Activated CD8-positive, alpha-beta memory T cell treated with anti-CD3 and anti-CD28 coated beads, Interleukin-2, amount 10 ng/mL, durations not matched to agents 7 days and 5 days (primary cell): ENCODE results near the gene S100A6. TPM values are rescaled to one million over a fixed set of nuclear protein-coding genes. Genes with fewer than 3 reads are reported as not detected.

ENCODE experiments used
- ATAC-seq: fragments of 150-1000 bp; cut with Tn5 transposase; one replicate; pipeline ENCODE4 v1.10.0; 2021; ENCODE audit warnings: moderate library complexity
- CTCF ChIA-PET: fragments of 350-600 bp; sonication (Branson Sonifier 250); formaldehyde crosslinking; loops from one replicate; lab custom pipeline; 2021; ENCODE audit warnings: antibody characterized with exemption; lab: Charles Lee
- DNase-seq: peaks from one replicate; pipeline ENCODE4 v3.0.0-alpha.2; 2020
- H3K27ac Mint-ChIP-seq: one replicate; pipeline ENCODE4 v1.8.0; 2021; ENCODE audit warnings: mild to moderate bottlenecking, mixed read lengths
- H3K27me3 Mint-ChIP-seq: one replicate; pipeline ENCODE4 v1.8.0; 2021; ENCODE audit warnings: mixed read lengths
- H3K36me3 Mint-ChIP-seq: one replicate; pipeline ENCODE4 v1.8.0; 2021; ENCODE audit warnings: mild to moderate bottlenecking, mixed read lengths
- H3K4me1 Mint-ChIP-seq: one replicate; pipeline ENCODE4 v1.8.0; 2021; ENCODE audit warnings: mixed read lengths
- H3K4me3 Mint-ChIP-seq: one replicate; pipeline ENCODE4 v1.8.0; 2021; ENCODE audit warnings: mild to moderate bottlenecking, moderate library complexity, mixed read lengths
- H3K9me3 Mint-ChIP-seq: one replicate; pipeline ENCODE4 v1.8.0; 2022; ENCODE audit warnings: low read depth, mixed read lengths
- total RNA-seq, 2 experiments: library from RNA; stranded (reverse); gene quantifications; one replicate each; pipeline ENCODE4 v1.2.3, GENCODE V29; 2021

Gene S100A6
- total RNA-seq, 2 experiments from 2014 or later, result 386 to 543 TPM

DNA sequence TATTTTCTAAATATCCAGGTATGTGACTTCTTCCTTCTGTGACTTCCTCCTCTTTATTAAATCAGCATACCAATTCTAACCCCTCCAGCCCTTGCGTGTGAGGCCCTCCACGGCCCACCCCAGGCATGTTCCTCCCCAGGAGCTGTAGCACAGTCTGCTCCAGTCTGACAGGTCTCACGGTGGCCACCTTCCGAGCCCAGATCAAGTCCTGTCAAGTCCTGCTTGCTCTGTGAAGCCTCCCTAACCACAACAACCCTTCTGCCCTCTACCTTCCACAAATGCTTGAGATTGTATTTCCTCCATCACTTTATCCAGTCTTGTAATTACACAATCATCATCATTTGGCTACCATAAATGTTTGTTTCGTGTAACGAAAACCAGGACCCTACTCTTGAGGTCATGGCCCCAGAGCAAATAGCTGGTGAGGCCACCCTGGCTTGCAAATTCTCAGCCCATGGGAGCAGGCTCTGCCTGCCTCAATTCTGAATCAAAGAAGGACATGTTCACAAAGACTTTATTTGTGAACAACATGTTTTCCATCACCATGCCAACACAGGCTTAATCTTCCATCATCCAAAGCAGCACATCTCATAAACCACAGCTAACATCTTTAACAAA is 42.3 kb downstream of the S100A6 start:
- Mint-ChIP-seq H3K27ac (no peak overlapping the region), H3K4me3 (no peak overlapping the region)

DNA sequence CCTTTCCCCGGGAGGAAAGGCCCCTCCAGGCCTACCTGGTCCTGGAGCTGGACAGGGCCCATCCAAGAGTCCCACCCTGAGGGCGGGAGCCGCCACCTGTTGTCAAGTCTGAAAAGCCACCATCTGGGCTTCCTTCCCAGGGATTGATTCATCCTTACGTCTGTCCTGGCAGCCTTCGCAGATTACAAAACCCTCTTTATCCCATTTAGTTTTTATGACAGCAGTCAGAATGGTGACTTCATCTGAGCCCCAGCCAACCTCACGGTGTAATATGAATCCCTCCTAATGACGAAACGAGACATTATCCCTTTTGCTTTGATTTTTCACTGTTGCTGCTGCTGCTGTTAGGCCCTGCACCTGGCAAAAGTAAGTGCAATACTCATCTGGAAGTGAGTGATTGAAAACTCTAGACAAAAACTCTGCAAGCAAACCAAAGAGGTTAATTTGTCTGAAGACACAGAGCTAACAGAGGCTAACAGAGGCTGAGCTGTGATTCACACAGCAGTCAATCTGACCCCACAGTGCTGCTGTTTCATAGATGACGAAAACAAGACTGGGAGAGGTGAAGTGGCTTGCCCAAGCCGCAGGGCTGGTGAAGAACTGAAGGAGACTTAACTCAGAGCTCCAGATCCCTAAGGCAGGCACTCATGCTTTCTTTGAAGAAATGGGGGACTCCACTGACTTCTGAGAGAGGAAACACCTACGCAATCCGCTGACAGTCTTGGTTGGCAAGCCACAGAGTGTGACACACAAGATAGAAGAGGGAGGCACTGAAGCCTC is 45.3 kb downstream of the S100A6 start:
- CTCF ChIA-PET, result no interaction called here
- H3K9me3 Mint-ChIP-seq, result no peaks in the 10 kb centered on the region
- DNase-seq (no peak), ATAC-seq (no peak)
- H3K4me3 Mint-ChIP-seq, result no peak overlapping the region
- H3K27me3 Mint-ChIP-seq, result peaks cover 11% of the 10 kb centered on the region
- no peaks in the 10 kb centered on the region for H3K4me1 Mint-ChIP-seq
- H3K27ac Mint-ChIP-seq, result no peak overlapping the region
- H3K36me3 Mint-ChIP-seq, result no peaks in the 10 kb centered on the region

More for the DNA sequence above, 42.3 kb downstream of the S100A6 start:
- ATAC-seq, result no peak
- H3K36me3 Mint-ChIP-seq, result no peaks in the 10 kb centered on the region
- no peaks in the 10 kb centered on the region for H3K9me3 Mint-ChIP-seq
- H3K27me3 Mint-ChIP-seq, result peaks cover 16% of the 10 kb centered on the region
- no peaks in the 10 kb centered on the region for H3K4me1 Mint-ChIP-seq
- CTCF ChIA-PET, result interaction anchor here (1.2 to 8.2 kb wide), 7 partner anchors 8 to 140 kb away, joined by 3 to 126 read pairs (median 11); partner anchors contain the start of gene S100A9
- DNase-seq, result no peak

DNA sequence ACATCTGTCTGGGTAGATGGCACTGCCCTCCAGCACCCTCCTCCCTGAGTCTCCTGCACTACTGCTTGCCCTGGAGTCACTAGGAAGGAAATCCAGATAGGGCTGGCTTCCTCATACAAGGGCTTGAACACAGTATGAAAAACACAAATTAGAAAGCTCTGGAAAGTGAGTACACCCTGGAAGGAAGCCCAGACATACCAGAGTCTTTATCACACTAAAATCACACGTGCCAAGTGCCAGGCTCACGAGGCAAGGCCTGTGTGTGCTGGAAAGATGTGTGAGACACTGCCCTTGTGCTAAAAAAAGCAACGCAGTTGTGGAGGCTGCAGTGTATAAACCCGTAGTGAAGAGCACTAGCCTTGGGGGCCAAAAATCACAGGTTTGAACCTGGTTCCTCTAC is 47.1 kb downstream of the S100A6 start:
- CTCF ChIA-PET, result interaction anchor here (0.9 to 1.5 kb wide), 3 partner anchors 9 to 136 kb away, joined by 3 to 5 read pairs (median 4); no protein-coding TSS in a partner anchor
- Mint-ChIP-seq H3K4me3 (no peak overlapping the region), H3K9me3 (no peaks in the 10 kb centered on the region)

DNA sequence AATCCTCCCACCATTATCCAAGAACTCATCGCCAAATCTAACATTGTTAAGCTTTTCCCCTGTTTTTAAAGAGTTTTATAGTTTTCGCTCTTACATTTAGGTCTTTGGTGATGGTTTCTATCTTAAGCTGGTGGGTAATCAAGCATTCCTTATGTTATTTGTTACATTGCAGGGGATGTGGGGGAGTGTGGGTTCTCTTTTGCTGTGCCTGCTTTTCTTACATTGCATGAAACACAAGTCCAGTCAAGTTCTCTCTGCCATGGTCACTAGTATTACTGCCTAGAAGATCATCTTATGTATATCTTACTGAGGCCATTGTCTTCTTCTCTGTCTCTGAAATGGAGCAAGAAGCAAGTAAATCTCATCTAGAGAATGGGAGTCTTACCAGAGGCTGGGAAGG is 48.1 kb downstream of the S100A6 start:
- Mint-ChIP-seq H3K4me1 (no peaks in the 10 kb centered on the region), H3K4me3 (no peak overlapping the region), H3K9me3 (no peaks in the 10 kb centered on the region), H3K27me3 (peaks cover 29% of the 10 kb centered on the region), H3K36me3 (no peaks in the 10 kb centered on the region), H3K27ac (no peak overlapping the region)
- ATAC-seq (no peak), DNase-seq (no peak)
- CTCF ChIA-PET, result interaction anchor here (1.5 kb wide), 1 partner anchor 135 kb away, joined by 5 read pairs; no protein-coding TSS in a partner anchor

More for the DNA sequence above, 47.1 kb downstream of the S100A6 start:
- no peaks in the 10 kb centered on the region for H3K36me3 Mint-ChIP-seq
- ATAC-seq (no peak), DNase-seq (no peak)
- H3K4me1 Mint-ChIP-seq, result no peaks in the 10 kb centered on the region
- H3K27ac Mint-ChIP-seq, result no peak overlapping the region
- H3K27me3 Mint-ChIP-seq, result peaks cover 24% of the 10 kb centered on the region

DNA sequence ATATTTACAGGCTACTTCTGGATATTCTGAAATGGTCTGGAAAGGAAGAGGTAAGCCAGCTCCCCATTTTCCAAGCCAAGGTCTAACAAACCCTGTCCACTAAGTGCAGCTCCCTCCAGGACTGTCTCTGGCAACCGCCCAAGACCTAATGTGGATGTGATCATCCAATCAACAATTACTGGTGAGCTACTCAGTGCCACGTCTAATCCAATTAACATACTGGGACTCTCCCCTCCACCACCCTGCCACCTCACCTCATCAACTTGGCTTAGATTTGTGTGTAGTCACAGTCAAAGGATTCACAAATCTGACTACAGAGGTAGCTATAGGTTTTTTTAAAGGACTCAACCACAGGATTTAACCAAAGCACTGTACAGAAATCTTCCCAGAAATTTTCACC is 49.9 kb downstream of the S100A6 start:
- Mint-ChIP-seq H3K4me1 (no peaks in the 10 kb centered on the region), H3K27me3 (peaks cover 41% of the 10 kb centered on the region), H3K27ac (no peak overlapping the region), H3K9me3 (no peaks in the 10 kb centered on the region), H3K4me3 (no peak overlapping the region), H3K36me3 (no peaks in the 10 kb centered on the region)
- ATAC-seq, result no peak
- CTCF ChIA-PET, result interaction anchor here (1.6 to 3.3 kb wide), 2 partner anchors 9 to 133 kb away, joined by 5 to 20 read pairs; no protein-coding TSS in a partner anchor
- DNase-seq, result no peak

Other genes with a start within 250 kb of the S100A6 start
- gene PGLYRP3, start 223.0 kb downstream of the S100A6 start, total RNA-seq, result not detected
- gene PGLYRP4, start 187.2 kb downstream of the S100A6 start, total RNA-seq, result not detected
- gene S100A9, start 178.1 kb downstream of the S100A6 start, total RNA-seq, result not detected
- not detected for gene S100A12, start 160.4 kb downstream of the S100A6 start, total RNA-seq
- not detected for gene S100A8, start 144.9 kb downstream of the S100A6 start, total RNA-seq
- not detected for gene S100A7A, start 119.5 kb downstream of the S100A6 start, total RNA-seq
- gene S100A7, start 75.3 kb downstream of the S100A6 start, total RNA-seq, result not detected
- gene S100A5, start 4.9 kb upstream of the S100A6 start, total RNA-seq, result 1 to 10 TPM; 1.6 to 3.0 TPM
- gene S100A4, start 9.8 kb upstream of the S100A6 start, total RNA-seq, result 100 to 1,000 TPM; 898 to 906 TPM
- not detected for gene S100A3, start 13.3 kb upstream of the S100A6 start, total RNA-seq
- under 1 TPM; 0.50 to 0.96 TPM for gene S100A2, start 29.9 kb upstream of the S100A6 start, total RNA-seq
- gene S100A16, start 77.1 kb upstream of the S100A6 start, total RNA-seq, result not detected
- not detected for gene S100A14, start 80.3 kb upstream of the S100A6 start, total RNA-seq
- 1 to 10 TPM; 6.0 to 7.0 TPM for gene S100A13, start 91.5 kb upstream of the S100A6 start, total RNA-seq
- gene S100A1, start 92.4 kb upstream of the S100A6 start, total RNA-seq, result not detected
- gene CHTOP, start 98.1 kb upstream of the S100A6 start, total RNA-seq, result 10 to 100 TPM; 83.8 to 89.1 TPM
- gene SNAPIN, start 122.7 kb upstream of the S100A6 start, total RNA-seq, result 10 to 100 TPM; 30.7 to 34.2 TPM
- 100 to 1,000 TPM; 193 to 260 TPM for gene ILF2, start 135.0 kb upstream of the S100A6 start, total RNA-seq
- under 1 TPM in 1 of 2 experiments, not detected in 1; 0.05 TPM for gene NPR1, start 142.7 kb upstream of the S100A6 start, total RNA-seq
- 10 to 100 TPM; 50.2 to 51.5 TPM for gene INTS3, start 192.1 kb upstream of the S100A6 start, total RNA-seq
- gene SLC27A3, start 239.4 kb upstream of the S100A6 start, total RNA-seq, result 10 to 100 TPM; 39.8 to 43.0 TPM